ENCODE data around the gene CEND1.
"Not testable (repeated sequence)": the region's sequence is repeated elsewhere in the genome, so short reads cannot be mapped to it uniquely, and the experiment has no call there.

DNA sequence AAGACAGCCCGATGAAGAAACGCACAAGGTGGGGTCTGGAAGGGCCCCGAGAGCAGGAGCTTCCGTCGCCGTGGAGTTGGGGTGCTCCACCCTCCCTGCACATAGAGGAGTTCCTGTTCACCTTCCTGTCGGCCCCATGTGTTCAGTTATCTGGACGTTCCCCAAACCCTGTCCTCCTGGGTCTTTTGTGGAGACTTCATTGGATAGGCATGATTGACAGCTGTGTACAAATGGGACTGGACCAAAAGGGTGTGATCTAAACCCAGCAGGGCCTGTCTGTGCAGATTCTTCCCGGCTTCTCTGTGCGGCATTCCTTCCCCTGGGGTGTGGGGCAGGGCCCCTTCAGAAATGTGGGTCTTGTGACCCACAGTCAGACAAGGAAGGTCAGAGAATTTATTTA lies 52.0 kb downstream of the CEND1 start:
- TF ChIP-seq, protein P1, sequence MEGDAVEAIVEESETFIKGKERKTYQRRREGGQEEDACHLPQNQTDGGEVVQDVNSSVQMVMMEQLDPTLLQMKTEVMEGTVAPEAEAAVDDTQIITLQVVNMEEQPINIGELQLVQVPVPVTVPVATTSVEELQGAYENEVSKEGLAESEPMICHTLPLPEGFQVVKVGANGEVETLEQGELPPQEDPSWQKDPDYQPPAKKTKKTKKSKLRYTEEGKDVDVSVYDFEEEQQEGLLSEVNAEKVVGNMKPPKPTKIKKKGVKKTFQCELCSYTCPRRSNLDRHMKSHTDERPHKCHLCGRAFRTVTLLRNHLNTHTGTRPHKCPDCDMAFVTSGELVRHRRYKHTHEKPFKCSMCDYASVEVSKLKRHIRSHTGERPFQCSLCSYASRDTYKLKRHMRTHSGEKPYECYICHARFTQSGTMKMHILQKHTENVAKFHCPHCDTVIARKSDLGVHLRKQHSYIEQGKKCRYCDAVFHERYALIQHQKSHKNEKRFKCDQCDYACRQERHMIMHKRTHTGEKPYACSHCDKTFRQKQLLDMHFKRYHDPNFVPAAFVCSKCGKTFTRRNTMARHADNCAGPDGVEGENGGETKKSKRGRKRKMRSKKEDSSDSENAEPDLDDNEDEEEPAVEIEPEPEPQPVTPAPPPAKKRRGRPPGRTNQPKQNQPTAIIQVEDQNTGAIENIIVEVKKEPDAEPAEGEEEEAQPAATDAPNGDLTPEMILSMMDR (IDR thresholded peaks at IDR 0.05; ENCODE audit: low read depth, low read length): not testable (repeated sequence)
- not testable (repeated sequence) for TF ChIP-seq POLR2A (IDR thresholded peaks at IDR 0.05; ENCODE audit: extremely low read depth, insufficient read length)
- TF ChIP-seq, protein P2, sequence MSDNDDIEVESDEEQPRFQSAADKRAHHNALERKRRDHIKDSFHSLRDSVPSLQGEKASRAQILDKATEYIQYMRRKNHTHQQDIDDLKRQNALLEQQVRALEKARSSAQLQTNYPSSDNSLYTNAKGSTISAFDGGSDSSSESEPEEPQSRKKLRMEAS (IDR thresholded peaks at IDR 0.05; ENCODE audit: low read depth, low read length): not testable (repeated sequence)
